Neural crest cell (in vitro differentiated cells): ENCODE measurements around the gene MYORG. TPM values are rescaled to one million over a fixed set of nuclear protein-coding genes. Genes with fewer than 3 reads are reported as not detected.
"Not testable (repeated sequence)": the region's sequence is repeated elsewhere in the genome, so short reads cannot be mapped to it uniquely, and the experiment has no call there.

Experiments used
- DNase-seq: peaks from one replicate; pipeline ENCODE4 v3.0.0; 2021; ENCODE audit warnings: low read depth, mixed read lengths, low spot score
- H3K27ac Mint-ChIP-seq: one replicate; pipeline ENCODE4 v1.8.0; 2021; ENCODE audit warnings: mild to moderate bottlenecking, mixed read lengths; ENCODE audit not compliant: unreplicated experiment
- H3K27me3 Mint-ChIP-seq: 2 replicates; pipeline ENCODE4 v1.8.0; 2021; ENCODE audit warnings: low read depth, mild to moderate bottlenecking, mixed read lengths
- H3K36me3 Mint-ChIP-seq: 2 replicates; pipeline ENCODE4 v1.8.0; 2021; ENCODE audit warnings: low read depth, mild to moderate bottlenecking, mixed read lengths
- H3K4me1 Mint-ChIP-seq: 2 replicates; pipeline ENCODE4 v1.8.0; 2021; ENCODE audit warnings: mixed read lengths
- H3K4me3 Mint-ChIP-seq: one replicate; pipeline ENCODE4 v1.8.0; 2021; ENCODE audit warnings: mild to moderate bottlenecking, mixed read lengths
- H3K9me3 Mint-ChIP-seq: 2 replicates; pipeline ENCODE4 v1.8.0; 2021; ENCODE audit warnings: mixed read lengths
- CTCF ChIP-seq: fragments of 200-600 bp; sonication (generic); conservative IDR thresholded peaks from 2 replicates; pipeline ENCODE4 v1.5.0; 2021; ENCODE audit warnings: antibody characterized with exemption, mild to moderate bottlenecking
- total RNA-seq: library from RNA; stranded (reverse); gene quantifications from 2 replicates; pipeline ENCODE4 v1.2.1, GENCODE V29; 2021

The MYORG gene
- total RNA-seq, 1 donor from 2014 or later: 2.0 TPM

GRCh38 chr9:34365282-34365681, 11.4 kb downstream of the MYORG start:
- H3K4me1 Mint-ChIP-seq: peaks cover 20% of the 10 kb centered on the region
- TF ChIP-seq CTCF: no peak
- peaks cover 10% of the 10 kb centered on the region for H3K36me3 Mint-ChIP-seq
- no peak overlapping the region for H3K4me3 Mint-ChIP-seq
- no peaks in the 10 kb centered on the region for H3K9me3 Mint-ChIP-seq
- H3K27me3 Mint-ChIP-seq: peaks cover 2% of the 10 kb centered on the region
- no peak overlapping the region for H3K27ac Mint-ChIP-seq
- DNase-seq: no peak

- DNase-seq: no peak
- no peak for TF ChIP-seq CTCF
- Mint-ChIP-seq H3K9me3 (no peaks in the 10 kb centered on the region), H3K36me3 (peaks cover 7% of the 10 kb centered on the region), H3K27me3 (peaks cover 2% of the 10 kb centered on the region), H3K4me3 (no peak overlapping the region), H3K27ac (peak overlapping the region; percentile 23), H3K4me1 (peaks cover 20% of the 10 kb centered on the region)
These were observed 12.9 kb downstream of the MYORG start for GRCh38 chr9:34363619-34364351.

- no peak for DNase-seq
- TF ChIP-seq CTCF: no peak
- Mint-ChIP-seq H3K27me3 (peaks cover 2% of the 10 kb centered on the region), H3K4me1 (peaks cover 20% of the 10 kb centered on the region), H3K36me3 (peaks cover 6% of the 10 kb centered on the region), H3K27ac (no peak overlapping the region), H3K9me3 (no peaks in the 10 kb centered on the region), H3K4me3 (no peak overlapping the region)
These were observed 14.0 kb downstream of the MYORG start for GRCh38 chr9:34362614-34363214.

GRCh38 chr9:34352957-34353356, 23.7 kb downstream of the MYORG start:
- not testable (repeated sequence) for H3K27ac Mint-ChIP-seq, H3K27me3 Mint-ChIP-seq, H3K9me3 Mint-ChIP-seq, H3K4me1 Mint-ChIP-seq, DNase-seq, H3K4me3 Mint-ChIP-seq
- peaks cover 16% of the 10 kb centered on the region for H3K36me3 Mint-ChIP-seq

- not testable (repeated sequence) for H3K9me3 Mint-ChIP-seq, H3K27me3 Mint-ChIP-seq, DNase-seq, H3K27ac Mint-ChIP-seq, H3K4me1 Mint-ChIP-seq, H3K4me3 Mint-ChIP-seq
- peaks cover 14% of the 10 kb centered on the region for H3K36me3 Mint-ChIP-seq
These were observed 24.5 kb downstream of the MYORG start for GRCh38 chr9:34352122-34352652.

- no peaks in the 10 kb centered on the region for H3K9me3 Mint-ChIP-seq
These were observed 27.4 kb downstream of the MYORG start for GRCh38 chr9:34349324-34349723.

More at GRCh38 chr9:34349324-34349723, 27.4 kb downstream of the MYORG start:
- peaks cover 3% of the 10 kb centered on the region for H3K36me3 Mint-ChIP-seq
- no peaks in the 10 kb centered on the region for H3K4me1 Mint-ChIP-seq
- no peak for DNase-seq
- TF ChIP-seq CTCF: no peak
- no peaks in the 10 kb centered on the region for H3K27me3 Mint-ChIP-seq
- no peak overlapping the region for H3K27ac Mint-ChIP-seq
- H3K4me3 Mint-ChIP-seq: no peak overlapping the region
